ENCODE data around the gene FGF12.

Gene FGF12

GRCh38 chr3:192299921-192300320 lies 427.4 kb downstream of the FGF12 start:
- Histone ChIP-seq H3K27me3 (ENCODE audit: control insufficient read depth in 3 of 3, insufficient read depth in 3 of 3, low read depth in 1 of 3, low read length in 3 of 3) (no peaks in the 10 kb centered on the region), H3K79me1 (ENCODE audit: low read depth, low read length) (no peaks in the 10 kb centered on the region), H4K91ac (ENCODE audit: low read depth, low read length, poor library complexity) (no peak overlapping the region), H3K14ac (ENCODE audit: low read length) (no peak overlapping the region), H3K4me1 (ENCODE audit: control insufficient read depth in 2 of 2, insufficient read depth in 1 of 2, low read depth in 1 of 2, low read length in 2 of 2) (no peaks in the 10 kb centered on the region), H2AFZ (ENCODE audit: low read length) (no peak overlapping the region), H3K23ac (ENCODE audit: low read depth, low read length, poor library complexity) (no peak overlapping the region), H3K36me3 (replicated peaks in 1 of 2; ENCODE audit: control insufficient read depth in 2 of 2, insufficient read depth in 2 of 2, low read length in 2 of 2) (no peaks in the 10 kb centered on the region), H3K9ac (ENCODE audit: low read depth, low read length, poor library complexity) (no peak overlapping the region), H4K8ac (ENCODE audit: low read depth, low read length) (no peak overlapping the region), H3K4ac (ENCODE audit: low read length) (no peak overlapping the region), H3K27ac (replicated peaks; ENCODE audit: low read length) (no peak overlapping the region), H2BK15ac (ENCODE audit: low read length) (no peak overlapping the region), H3K4me3 (ENCODE audit: low read length in 2 of 2) (no peak overlapping the region), H3K9me3 (replicated peaks in 1 of 2; ENCODE audit: control insufficient read depth in 2 of 2, insufficient read depth in 1 of 2, low read depth in 1 of 2, low read length in 2 of 2) (no peaks in the 10 kb centered on the region), H3K4me2 (ENCODE audit: insufficient read depth, low read length, poor library complexity, severe bottlenecking) (no peak overlapping the region), H2BK5ac (ENCODE audit: low read length) (no peak overlapping the region), H2AK5ac (ENCODE audit: low read depth, low read length) (no peak overlapping the region), H2BK12ac (ENCODE audit: low read length) (no peak overlapping the region), H2BK120ac (ENCODE audit: low read depth, low read length) (no peak overlapping the region), H3K18ac (ENCODE audit: low read length) (no peak overlapping the region)
- DNase-seq (ENCODE audit: low spot score), result no peak
- WGBS, 2 donors (ENCODE audit: extremely low coverage in 2 of 2, insufficient read length in 2 of 2, insufficient replicate concordance in 1 of 2), result no CpG with 5 or more reads among the region's 1 CpG

GRCh38 chr3:192296845-192297244 lies 430.5 kb downstream of the FGF12 start:
- Histone ChIP-seq H3K27me3 (ENCODE audit: control insufficient read depth in 3 of 3, insufficient read depth in 3 of 3, low read depth in 1 of 3, low read length in 3 of 3) (no peaks in the 10 kb centered on the region), H3K79me1 (ENCODE audit: low read depth, low read length) (no peaks in the 10 kb centered on the region), H2BK12ac (ENCODE audit: low read length) (no peak overlapping the region), H2BK120ac (ENCODE audit: low read depth, low read length) (no peak overlapping the region), H3K14ac (ENCODE audit: low read length) (no peak overlapping the region), H3K36me3 (replicated peaks in 1 of 2; ENCODE audit: control insufficient read depth in 2 of 2, insufficient read depth in 2 of 2, low read length in 2 of 2) (no peaks in the 10 kb centered on the region), H3K9ac (ENCODE audit: low read depth, low read length, poor library complexity) (no peak overlapping the region), H2AFZ (ENCODE audit: low read length) (no peak overlapping the region), H3K4me3 (ENCODE audit: low read length in 2 of 2) (no peak overlapping the region), H3K23ac (ENCODE audit: low read depth, low read length, poor library complexity) (no peak overlapping the region), H3K9me3 (replicated peaks in 1 of 2; ENCODE audit: control insufficient read depth in 2 of 2, insufficient read depth in 1 of 2, low read depth in 1 of 2, low read length in 2 of 2) (no peaks in the 10 kb centered on the region), H3K18ac (ENCODE audit: low read length) (no peak overlapping the region), H4K8ac (ENCODE audit: low read depth, low read length) (no peak overlapping the region), H3K4me1 (ENCODE audit: control insufficient read depth in 2 of 2, insufficient read depth in 1 of 2, low read depth in 1 of 2, low read length in 2 of 2) (no peaks in the 10 kb centered on the region), H2AK5ac (ENCODE audit: low read depth, low read length) (no peak overlapping the region), H3K4ac (ENCODE audit: low read length) (no peak overlapping the region), H4K91ac (ENCODE audit: low read depth, low read length, poor library complexity) (no peak overlapping the region), H3K27ac (replicated peaks; ENCODE audit: low read length) (no peak overlapping the region), H2BK5ac (ENCODE audit: low read length) (no peak overlapping the region), H3K4me2 (ENCODE audit: insufficient read depth, low read length, poor library complexity, severe bottlenecking) (no peak overlapping the region), H2BK15ac (ENCODE audit: low read length) (no peak overlapping the region)
- WGBS, 2 donors (ENCODE audit: extremely low coverage in 2 of 2, insufficient read length in 2 of 2, insufficient replicate concordance in 1 of 2), result no CpG with 5 or more reads among the region's 4 CpGs
- DNase-seq (ENCODE audit: low spot score), result no peak

- DNase-seq (ENCODE audit: low spot score), result no peak
- no peak overlapping the region for H2AK5ac ChIP-seq (ENCODE audit: low read depth, low read length)
- H4K8ac ChIP-seq (ENCODE audit: low read depth, low read length), result no peak overlapping the region
- no peaks in the 10 kb centered on the region for H3K9me3 ChIP-seq (replicated peaks in 1 of 2; ENCODE audit: control insufficient read depth in 2 of 2, insufficient read depth in 1 of 2, low read depth in 1 of 2, low read length in 2 of 2)
- H3K4me3 ChIP-seq (ENCODE audit: low read length in 2 of 2), result no peak overlapping the region
- H3K23ac ChIP-seq (ENCODE audit: low read depth, low read length, poor library complexity), result no peak overlapping the region
- H4K91ac ChIP-seq (ENCODE audit: low read depth, low read length, poor library complexity), result no peak overlapping the region
- H3K9ac ChIP-seq (ENCODE audit: low read depth, low read length, poor library complexity), result no peak overlapping the region
- H3K14ac ChIP-seq (ENCODE audit: low read length), result no peak overlapping the region
- no peaks in the 10 kb centered on the region for H3K79me1 ChIP-seq (ENCODE audit: low read depth, low read length)
- WGBS, 2 donors (ENCODE audit: extremely low coverage in 2 of 2, insufficient read length in 2 of 2, insufficient replicate concordance in 1 of 2), result no CpG with 5 or more reads among the region's 2 CpGs
- H2BK15ac ChIP-seq (ENCODE audit: low read length), result no peak overlapping the region
- no peaks in the 10 kb centered on the region for H3K36me3 ChIP-seq (replicated peaks in 1 of 2; ENCODE audit: control insufficient read depth in 2 of 2, insufficient read depth in 2 of 2, low read length in 2 of 2)
- no peak overlapping the region for H3K4ac ChIP-seq (ENCODE audit: low read length)
- H3K18ac ChIP-seq (ENCODE audit: low read length), result no peak overlapping the region
- H2AFZ ChIP-seq (ENCODE audit: low read length), result no peak overlapping the region
- H3K4me1 ChIP-seq (ENCODE audit: control insufficient read depth in 2 of 2, insufficient read depth in 1 of 2, low read depth in 1 of 2, low read length in 2 of 2), result peaks cover 0 to 3% of the 10 kb centered on the region in 2 donors
- H3K4me2 ChIP-seq (ENCODE audit: insufficient read depth, low read length, poor library complexity, severe bottlenecking), result no peak overlapping the region
- no peak overlapping the region for H2BK120ac ChIP-seq (ENCODE audit: low read depth, low read length)
- H3K27me3 ChIP-seq (ENCODE audit: control insufficient read depth in 3 of 3, insufficient read depth in 3 of 3, low read depth in 1 of 3, low read length in 3 of 3), result no peaks in the 10 kb centered on the region
- H3K27ac ChIP-seq (replicated peaks; ENCODE audit: low read length), result no peak overlapping the region
- H2BK12ac ChIP-seq (ENCODE audit: low read length), result no peak overlapping the region
- H2BK5ac ChIP-seq (ENCODE audit: low read length), result no peak overlapping the region
Observed at GRCh38 chr3:192284443-192285072, 442.8 kb downstream of the FGF12 start.

- no peaks in the 10 kb centered on the region for H3K9me3 ChIP-seq (replicated peaks in 1 of 2; ENCODE audit: control insufficient read depth in 2 of 2, insufficient read depth in 1 of 2, low read depth in 1 of 2, low read length in 2 of 2)
- no peak overlapping the region for H4K8ac ChIP-seq (ENCODE audit: low read depth, low read length)
- H3K4me3 ChIP-seq (ENCODE audit: low read length in 2 of 2), result no peak overlapping the region
- no peak overlapping the region for H2BK12ac ChIP-seq (ENCODE audit: low read length)
- WGBS, 2 donors (ENCODE audit: extremely low coverage in 2 of 2, insufficient read length in 2 of 2, insufficient replicate concordance in 1 of 2), result no CpG with 5 or more reads among the region's 6 CpGs
- H3K4me1 ChIP-seq (ENCODE audit: control insufficient read depth in 2 of 2, insufficient read depth in 1 of 2, low read depth in 1 of 2, low read length in 2 of 2), result peaks cover 0 to 3% of the 10 kb centered on the region in 2 donors
- DNase-seq (ENCODE audit: low spot score), result no peak
- H3K23ac ChIP-seq (ENCODE audit: low read depth, low read length, poor library complexity), result no peak overlapping the region
- no peaks in the 10 kb centered on the region for H3K27me3 ChIP-seq (ENCODE audit: control insufficient read depth in 3 of 3, insufficient read depth in 3 of 3, low read depth in 1 of 3, low read length in 3 of 3)
- no peak overlapping the region for H3K4me2 ChIP-seq (ENCODE audit: insufficient read depth, low read length, poor library complexity, severe bottlenecking)
- no peak overlapping the region for H3K18ac ChIP-seq (ENCODE audit: low read length)
- no peak overlapping the region for H2AK5ac ChIP-seq (ENCODE audit: low read depth, low read length)
- H3K9ac ChIP-seq (ENCODE audit: low read depth, low read length, poor library complexity), result no peak overlapping the region
- no peaks in the 10 kb centered on the region for H3K36me3 ChIP-seq (replicated peaks in 1 of 2; ENCODE audit: control insufficient read depth in 2 of 2, insufficient read depth in 2 of 2, low read length in 2 of 2)
- H2BK5ac ChIP-seq (ENCODE audit: low read length), result no peak overlapping the region
- no peak overlapping the region for H2AFZ ChIP-seq (ENCODE audit: low read length)
- H4K91ac ChIP-seq (ENCODE audit: low read depth, low read length, poor library complexity), result no peak overlapping the region
- no peak overlapping the region for H2BK120ac ChIP-seq (ENCODE audit: low read depth, low read length)
- H3K4ac ChIP-seq (ENCODE audit: low read length), result no peak overlapping the region
- H3K14ac ChIP-seq (ENCODE audit: low read length), result no peak overlapping the region
- H3K79me1 ChIP-seq (ENCODE audit: low read depth, low read length), result no peaks in the 10 kb centered on the region
- no peak overlapping the region for H3K27ac ChIP-seq (replicated peaks; ENCODE audit: low read length)
- H2BK15ac ChIP-seq (ENCODE audit: low read length), result no peak overlapping the region
Observed at GRCh38 chr3:192281207-192281880, 446.0 kb downstream of the FGF12 start.
